ENCODE measurements around the gene ZNF526. TPM values are rescaled to one million over a fixed set of nuclear protein-coding genes. Genes with fewer than 3 reads are reported as not detected.

ZNF526 gene
- total RNA-seq, result 14.8 and 20.3 TPM in 2 replicates

GRCh38 chr19:42219812-42220750 lies at the start of gene ZNF526:
Gene ZNF526, plus strand, starts transcription at chr19:42220312. Its CDS starts 4,092 bp downstream, at chr19:42224404.
- peak within 1 kb of the TSS; percentile 97 for H3K4me3 ChIP-seq (ENCODE audit: low read depth, low read length)
- DNase-seq (ENCODE audit: low read depth), result peak; percentile 97
- TF ChIP-seq CTCF (IDR thresholded peaks at IDR 0.05; ENCODE audit: insufficient read depth, low read depth, low read length), result no peak

- no peak for DNase-seq (ENCODE audit: low read depth)
- no peak for TF ChIP-seq CTCF (IDR thresholded peaks at IDR 0.05; ENCODE audit: insufficient read depth, low read depth, low read length)
- H3K4me3 ChIP-seq (ENCODE audit: low read depth, low read length), result no peak overlapping the region
Observed at GRCh38 chr19:42170715-42171114, 49.4 kb upstream of the ZNF526 start.

GRCh38 chr19:42172261-42172660 lies 47.9 kb upstream of the ZNF526 start:
- no peak overlapping the region for H3K4me3 ChIP-seq (ENCODE audit: low read depth, low read length)
- no peak for DNase-seq (ENCODE audit: low read depth)
- no peak for TF ChIP-seq CTCF (IDR thresholded peaks at IDR 0.05; ENCODE audit: insufficient read depth, low read depth, low read length)

- TF ChIP-seq CTCF (IDR thresholded peaks at IDR 0.05; ENCODE audit: insufficient read depth, low read depth, low read length), result no peak
- H3K4me3 ChIP-seq (ENCODE audit: low read depth, low read length), result no peak overlapping the region
- no peak for DNase-seq (ENCODE audit: low read depth)
Observed at GRCh38 chr19:42173695-42174094, 46.4 kb upstream of the ZNF526 start.

- no peak for DNase-seq (ENCODE audit: low read depth)
- no peak for TF ChIP-seq CTCF (IDR thresholded peaks at IDR 0.05; ENCODE audit: insufficient read depth, low read depth, low read length)
- no peak overlapping the region for H3K4me3 ChIP-seq (ENCODE audit: low read depth, low read length)
Observed at GRCh38 chr19:42174188-42174587, 45.9 kb upstream of the ZNF526 start.

GRCh38 chr19:42174958-42175734 lies 45.0 kb upstream of the ZNF526 start:
- DNase-seq (ENCODE audit: low read depth), result no peak
- no peak for TF ChIP-seq CTCF (IDR thresholded peaks at IDR 0.05; ENCODE audit: insufficient read depth, low read depth, low read length)

More at GRCh38 chr19:42174958-42175734, 45.0 kb upstream of the ZNF526 start:
- H3K4me3 ChIP-seq (ENCODE audit: low read depth, low read length), result no peak overlapping the region
